ENCODE results near the gene IFI27. TPM values are rescaled to one million over a fixed set of nuclear protein-coding genes. Genes with fewer than 3 reads are reported as not detected.
A peak's percentile ranks its signal among the peaks of the same experiment; 100 is the strongest.

The IFI27 gene
- total RNA-seq, 2 experiments from 2014 or later = 0.63 to 1.5 TPM

DNA sequence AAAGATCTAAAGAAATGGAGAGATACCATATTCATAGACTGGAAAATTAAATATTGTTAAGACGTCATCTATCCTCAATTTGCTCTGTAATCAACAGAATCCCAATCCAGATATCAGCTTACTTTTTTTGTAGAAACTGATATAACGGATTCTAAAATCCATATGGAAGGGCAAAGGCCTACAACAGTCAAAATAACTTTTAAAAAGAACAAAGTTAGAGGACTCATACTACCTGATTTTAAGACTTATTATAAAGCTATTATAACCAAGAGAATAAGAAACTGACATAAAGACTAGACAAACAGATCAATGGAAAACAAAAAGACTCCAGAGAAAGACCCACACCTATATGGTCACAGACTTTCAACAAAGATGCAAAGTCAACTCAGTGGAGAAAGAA is 35.5 kb upstream of the IFI27 start:
- ChIA-PET POLR2A (no interaction called here), CTCF (ENCODE audit: unreplicated experiment) (no interaction called here)
- Histone ChIP-seq H3K36me3 (ENCODE audit: insufficient read depth, low read length) (peaks cover 63% of the 10 kb centered on the region), H3K4me3 (ENCODE audit: low read depth, low read length, poor library complexity, severe bottlenecking) (no peak overlapping the region), H4K20me1 (ENCODE audit: insufficient read depth, low read length) (peaks cover 9% of the 10 kb centered on the region; the same call in 1 of the 2 replicates), H3K9me3 (ENCODE audit: low read length) (peaks cover 26% of the 10 kb centered on the region), H2AFZ (ENCODE audit: low read length) (no peak overlapping the region), H3K79me2 (ENCODE audit: insufficient read depth, low read depth, low read length) (peaks cover 86% of the 10 kb centered on the region), H3K4me2 (ENCODE audit: low read length) (0 out of 2 replicates have a peak overlapping the region, but pooled peaks have one; percentile 3), H3K9me2 (ENCODE audit: insufficient read depth, low read length) (no peaks in the 10 kb centered on the region), H3K27ac (ENCODE audit: low read depth, low read length, poor library complexity, severe bottlenecking) (no peak overlapping the region), H3K4me1 (ENCODE audit: insufficient read depth, low read length, poor library complexity, severe bottlenecking) (peaks cover 29% of the 10 kb centered on the region)
- no peak for DNase-seq (ENCODE audit: low spot score)
- intact Hi-C loops (cut with micrococcal nuclease; ENCODE audit: unreplicated experiment) = no loop called here
- no TSS peak for BruUV-seq (replicated peaks)
- TF ChIP-seq, protein P1, sequence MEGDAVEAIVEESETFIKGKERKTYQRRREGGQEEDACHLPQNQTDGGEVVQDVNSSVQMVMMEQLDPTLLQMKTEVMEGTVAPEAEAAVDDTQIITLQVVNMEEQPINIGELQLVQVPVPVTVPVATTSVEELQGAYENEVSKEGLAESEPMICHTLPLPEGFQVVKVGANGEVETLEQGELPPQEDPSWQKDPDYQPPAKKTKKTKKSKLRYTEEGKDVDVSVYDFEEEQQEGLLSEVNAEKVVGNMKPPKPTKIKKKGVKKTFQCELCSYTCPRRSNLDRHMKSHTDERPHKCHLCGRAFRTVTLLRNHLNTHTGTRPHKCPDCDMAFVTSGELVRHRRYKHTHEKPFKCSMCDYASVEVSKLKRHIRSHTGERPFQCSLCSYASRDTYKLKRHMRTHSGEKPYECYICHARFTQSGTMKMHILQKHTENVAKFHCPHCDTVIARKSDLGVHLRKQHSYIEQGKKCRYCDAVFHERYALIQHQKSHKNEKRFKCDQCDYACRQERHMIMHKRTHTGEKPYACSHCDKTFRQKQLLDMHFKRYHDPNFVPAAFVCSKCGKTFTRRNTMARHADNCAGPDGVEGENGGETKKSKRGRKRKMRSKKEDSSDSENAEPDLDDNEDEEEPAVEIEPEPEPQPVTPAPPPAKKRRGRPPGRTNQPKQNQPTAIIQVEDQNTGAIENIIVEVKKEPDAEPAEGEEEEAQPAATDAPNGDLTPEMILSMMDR (conservative IDR thresholded peaks at IDR 0.05; ENCODE audit: low read length) = no peak
- TF ChIP-seq EZH2phosphoT487 (IDR thresholded peaks at IDR 0.05; ENCODE audit: borderline replicate concordance, low read depth, low read length) = no peak

DNA sequence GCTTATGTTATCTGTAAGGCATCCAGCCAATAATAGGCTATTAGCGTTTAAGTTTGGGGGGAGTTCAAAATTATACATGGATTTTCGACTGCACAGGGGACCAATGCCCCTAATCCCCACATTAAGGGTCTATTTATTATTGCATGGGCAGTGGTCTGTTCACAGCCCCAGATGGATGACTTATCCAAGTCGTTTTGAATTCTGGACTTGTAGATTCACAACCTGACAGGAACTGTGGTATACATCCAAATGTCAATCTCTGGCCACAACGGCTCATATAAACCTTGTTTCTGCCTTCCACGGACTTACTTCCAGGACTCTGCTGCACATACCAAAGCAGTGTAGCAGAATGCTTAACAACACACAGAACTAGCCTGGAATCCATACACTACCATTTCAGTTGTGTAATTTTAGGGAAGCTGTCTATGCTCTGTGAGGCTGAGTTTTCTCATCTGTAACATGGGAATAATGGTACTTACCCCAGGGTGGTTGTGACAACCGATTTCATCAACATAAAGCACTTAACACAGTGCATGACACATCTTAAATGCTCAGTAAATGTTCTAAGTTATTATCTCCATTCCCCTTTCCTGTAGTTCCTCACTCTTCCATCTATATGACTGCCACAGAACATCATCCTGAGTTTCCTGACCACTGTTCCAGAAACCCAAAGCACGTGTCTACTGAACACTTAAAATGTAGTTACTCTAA is 33.3 kb upstream of the IFI27 start:
- H4K20me1 ChIP-seq (ENCODE audit: insufficient read depth, low read length) = peaks cover 12% of the 10 kb centered on the region; the same call in 1 of the 2 replicates
- H3K79me2 ChIP-seq (ENCODE audit: insufficient read depth, low read depth, low read length) = peaks cover 95% of the 10 kb centered on the region
- ChIA-PET POLR2A (no interaction called here), CTCF (ENCODE audit: unreplicated experiment) (no interaction called here)
- H3K4me1 ChIP-seq (ENCODE audit: insufficient read depth, low read length, poor library complexity, severe bottlenecking) = peaks cover 38% of the 10 kb centered on the region
- no peaks in the 10 kb centered on the region for H3K9me2 ChIP-seq (ENCODE audit: insufficient read depth, low read length)
- intact Hi-C loops (cut with micrococcal nuclease; ENCODE audit: unreplicated experiment) = no loop called here
- H3K4me2 ChIP-seq (ENCODE audit: low read length) = peak overlapping the region; percentile 79
- DNase-seq (ENCODE audit: low spot score) = no peak
- BruUV-seq (replicated peaks) = no TSS peak
- TF ChIP-seq, protein P1 (conservative IDR thresholded peaks at IDR 0.05; ENCODE audit: low read length) = no peak
- no peak for TF ChIP-seq EZH2phosphoT487 (IDR thresholded peaks at IDR 0.05; ENCODE audit: borderline replicate concordance, low read depth, low read length)
- H3K36me3 ChIP-seq (ENCODE audit: insufficient read depth, low read length) = peaks cover 60% of the 10 kb centered on the region
- H2AFZ ChIP-seq (ENCODE audit: low read length) = no peak overlapping the region
- peaks cover 23% of the 10 kb centered on the region for H3K9me3 ChIP-seq (ENCODE audit: low read length)
- H3K27ac ChIP-seq (ENCODE audit: low read depth, low read length, poor library complexity, severe bottlenecking) = no peak overlapping the region
- H3K4me3 ChIP-seq (ENCODE audit: low read depth, low read length, poor library complexity, severe bottlenecking) = peak overlapping the region; percentile 5

DNA sequence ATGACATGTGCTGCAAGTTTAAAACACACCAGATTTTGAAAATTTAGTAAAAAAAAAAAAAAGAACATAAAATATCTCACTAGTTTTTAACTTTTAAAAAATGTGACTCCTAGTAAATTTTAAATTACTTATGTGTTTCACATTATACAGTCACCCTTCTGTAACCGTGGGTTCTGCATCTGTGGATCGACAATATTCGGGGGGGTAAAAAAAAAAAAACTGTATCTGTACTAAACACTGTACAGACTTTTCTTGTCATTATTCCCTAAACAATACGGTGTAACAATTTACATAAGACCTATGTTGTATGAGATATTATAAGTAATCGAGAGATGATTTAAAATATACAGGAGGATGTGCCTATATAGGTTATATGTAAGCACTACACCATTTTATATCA is 32.7 kb upstream of the IFI27 start:
- CTCF ChIA-PET (ENCODE audit: unreplicated experiment) = no interaction called here
- no TSS peak for BruUV-seq (replicated peaks)
- peak overlapping the region; percentile 33 for H3K4me3 ChIP-seq (ENCODE audit: low read depth, low read length, poor library complexity, severe bottlenecking)

More for the DNA sequence above, 32.7 kb upstream of the IFI27 start:
- DNase-seq (ENCODE audit: low spot score) = no peak
- Histone ChIP-seq H3K4me1 (ENCODE audit: insufficient read depth, low read length, poor library complexity, severe bottlenecking) (peaks cover 38% of the 10 kb centered on the region), H3K36me3 (ENCODE audit: insufficient read depth, low read length) (peaks cover 55% of the 10 kb centered on the region), H4K20me1 (ENCODE audit: insufficient read depth, low read length) (peaks cover 12% of the 10 kb centered on the region; the same call in 1 of the 2 replicates), H3K79me2 (ENCODE audit: insufficient read depth, low read depth, low read length) (peaks cover 89% of the 10 kb centered on the region), H3K4me2 (ENCODE audit: low read length) (peak overlapping the region; percentile 79), H3K9me3 (ENCODE audit: low read length) (peaks cover 23% of the 10 kb centered on the region), H3K9me2 (ENCODE audit: insufficient read depth, low read length) (peaks cover 2% of the 10 kb centered on the region; the same call in 1 of the 2 replicates), H2AFZ (ENCODE audit: low read length) (no peak overlapping the region), H3K27ac (ENCODE audit: low read depth, low read length, poor library complexity, severe bottlenecking) (no peak overlapping the region)
- POLR2A ChIA-PET = interaction anchor here (0.9 to 1.5 kb wide), 2 partner anchors 13 to 14 kb away, joined by 3 to 5 read pairs; no protein-coding TSS in a partner anchor
- intact Hi-C loops (cut with micrococcal nuclease; ENCODE audit: unreplicated experiment) = no loop called here
- TF ChIP-seq, protein P1 (conservative IDR thresholded peaks at IDR 0.05; ENCODE audit: low read length) = no peak
- no peak for TF ChIP-seq EZH2phosphoT487 (IDR thresholded peaks at IDR 0.05; ENCODE audit: borderline replicate concordance, low read depth, low read length)
